PC-3 (cell line): ENCODE measurements around the gene SPG7. TPM values are rescaled to one million over a fixed set of nuclear protein-coding genes. Genes with fewer than 3 reads are reported as not detected.

Experiments used
- ATAC-seq: fragments of 200-7000 bp; cut with Tn5 transposase; 2 replicates; pipeline ENCODE4 v1.9.1; 2020; ENCODE audit warnings: mild to moderate bottlenecking, moderate library complexity
- BruUV-seq: library from RNA; stranded (reverse); fragments of 400-500 nt; replicated peaks from 2 replicates; lab custom pipeline; 2021; lab: Mats Ljungman, UMichigan
- CTCF ChIA-PET: fragments of 300-600 bp; sonication (Branson Sonifier 250); formaldehyde crosslinking; loops from one replicate; lab custom pipeline; 2022; ENCODE audit warnings: antibody characterized with exemption; lab: Charles Lee
- POLR2A ChIA-PET: fragments of 300-600 bp; sonication (Branson Sonifier 250); formaldehyde crosslinking; loops from one replicate; lab custom pipeline; 2022; ENCODE audit warnings: antibody characterized with exemption; ENCODE audit not compliant: unreplicated experiment; lab: Charles Lee
- DNase-seq: peaks from one replicate; pipeline ENCODE4 v3.0.0-alpha.2; 2015
- H2AFZ ChIP-seq: fragments of 300-600 bp; sonication (generic); 2 replicates; pipeline ENCODE4 v1.6.0; 2016; ENCODE audit warnings: antibody characterized with exemption, low read length
- H3F3A ChIP-seq: fragments of 300-600 bp; sonication (generic); one replicate; pipeline ENCODE4 v1.6.0; 2017; ENCODE audit warnings: antibody characterized with exemption, low read length, control low read depth, mild to moderate bottlenecking; ENCODE audit not compliant: unreplicated experiment
- H3K27ac ChIP-seq: fragments of 300-600 bp; sonication (generic); 2 replicates; pipeline ENCODE4 v1.5.1; 2016; ENCODE audit warnings: mild to moderate bottlenecking, low read length
- H3K27me3 ChIP-seq: fragments of 300-600 bp; sonication (generic); 2 replicates; pipeline ENCODE4 v1.6.1; 2016; ENCODE audit warnings: low read length, mixed read lengths
- H3K36me3 ChIP-seq: fragments of 300-600 bp; sonication (generic); 2 replicates; pipeline ENCODE4 v1.6.1; 2016; ENCODE audit warnings: low read depth, mixed run types, low read length, mixed read lengths
- H3K4me1 ChIP-seq: fragments of 300-600 bp; sonication (generic); 2 replicates; pipeline ENCODE4 v1.5.1; 2016; ENCODE audit warnings: low read length; ENCODE audit not compliant: insufficient read depth
- H3K4me2 ChIP-seq: fragments of 300-600 bp; sonication (generic); 2 replicates; pipeline ENCODE4 v1.6.0; 2016; ENCODE audit warnings: low read length
- H3K4me3 ChIP-seq: fragments of 300-600 bp; sonication (generic); 2 replicates; pipeline ENCODE4 v1.5.1; 2016; ENCODE audit warnings: mild to moderate bottlenecking, low read length, mixed read lengths
- H3K79me2 ChIP-seq: fragments of 300-600 bp; sonication (generic); 2 replicates; pipeline ENCODE4 v1.6.1; 2017; ENCODE audit warnings: low read length, mixed read lengths
- H3K9ac ChIP-seq: fragments of 300-600 bp; sonication (generic); 2 replicates; pipeline ENCODE4 v1.6.0; 2016; ENCODE audit warnings: mild to moderate bottlenecking, low read length
- H3K9me2 ChIP-seq: fragments of 300-600 bp; sonication (generic); replicated peaks from 2 replicates; pipeline ENCODE4 v1.6.1; 2016; ENCODE audit warnings: mixed run types, low read length, mixed read lengths
- H3K9me3 ChIP-seq: fragments of 300-600 bp; sonication (generic); 2 replicates; pipeline ENCODE4 v1.6.1; 2016; ENCODE audit warnings: low read length, mixed read lengths
- H4K20me1 ChIP-seq: fragments of 300-600 bp; sonication (generic); 2 replicates; pipeline ENCODE4 v1.6.1; 2016; ENCODE audit warnings: low read length, mixed read lengths
- EZH2 ChIP-seq: fragments of 300-600 bp; sonication (generic); IDR thresholded peaks from one replicate; pipeline ENCODE4 v1.6.1; 2017; ENCODE audit warnings: antibody characterized with exemption, mild to moderate bottlenecking, low read length; ENCODE audit not compliant: unreplicated experiment
- EZH2phosphoT487 ChIP-seq: fragments of 300-600 bp; sonication (generic); IDR thresholded peaks from 2 replicates; pipeline ENCODE4 v1.6.1; 2018; ENCODE audit warnings: mild to moderate bottlenecking, antibody characterized with exemption, low read length, borderline replicate concordance
- intact Hi-C: fragments of 100-400 bp; cut with micrococcal nuclease; formaldehyde crosslinking; loops from 2 replicates; pipeline ENCODE4 v1.9.0; 2023
- total RNA-seq: library from RNA; depleted of rRNA; stranded (reverse); fragments of >200 nt; gene quantifications from 2 replicates; pipeline ENCODE4 v1.2.3, GENCODE V29; 2014
- TF ChIP-seq, protein P1 (sequence below): fragments of 300-600 bp; sonication (generic); conservative IDR thresholded peaks from 2 replicates; pipeline ENCODE4 v1.5.1; 2017; ENCODE audit warnings: antibody characterized with exemption, low read depth, mild to moderate bottlenecking, low read length

Gene SPG7
- total RNA-seq, 1 experiment from 2014 or later = 106 TPM

DNA sequence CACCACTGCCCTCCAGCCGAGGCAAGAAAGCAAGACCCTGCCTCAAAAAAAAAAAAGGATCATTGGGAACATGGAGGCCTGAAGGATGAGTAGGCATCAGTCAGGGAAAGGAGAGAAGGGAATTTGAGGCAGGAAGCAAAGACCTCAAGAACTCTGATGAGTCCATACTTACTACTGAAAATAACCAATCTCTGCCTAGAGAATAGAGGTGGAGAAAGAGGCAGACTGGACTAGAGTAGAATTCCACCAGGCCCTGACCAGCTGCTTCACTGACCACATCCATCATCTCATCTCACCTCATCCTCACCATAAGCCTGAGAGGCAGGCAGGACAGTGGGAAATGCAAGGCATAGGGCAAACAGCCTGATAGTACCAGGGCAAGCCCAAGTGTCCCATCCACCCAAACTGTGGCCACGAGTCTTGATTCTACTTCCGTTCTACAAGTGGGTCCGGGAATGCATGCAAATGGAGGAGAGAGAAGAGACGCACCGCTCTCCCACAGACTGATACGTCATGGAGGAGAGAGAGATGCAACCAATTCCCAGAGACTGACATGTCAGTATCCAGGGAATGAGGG lies 35.0 kb upstream of the SPG7 start:
- peaks cover 86% of the 10 kb centered on the region for H4K20me1 ChIP-seq
- peak overlapping the region; percentile 74 for H3K27ac ChIP-seq
- no peak overlapping the region for H3K9ac ChIP-seq
- H3K27me3 ChIP-seq = no peaks in the 10 kb centered on the region
- CTCF ChIA-PET = no interaction called here
- H3K9me3 ChIP-seq = no peaks in the 10 kb centered on the region
- TF ChIP-seq EZH2 = no peak
- TF ChIP-seq, protein P1, sequence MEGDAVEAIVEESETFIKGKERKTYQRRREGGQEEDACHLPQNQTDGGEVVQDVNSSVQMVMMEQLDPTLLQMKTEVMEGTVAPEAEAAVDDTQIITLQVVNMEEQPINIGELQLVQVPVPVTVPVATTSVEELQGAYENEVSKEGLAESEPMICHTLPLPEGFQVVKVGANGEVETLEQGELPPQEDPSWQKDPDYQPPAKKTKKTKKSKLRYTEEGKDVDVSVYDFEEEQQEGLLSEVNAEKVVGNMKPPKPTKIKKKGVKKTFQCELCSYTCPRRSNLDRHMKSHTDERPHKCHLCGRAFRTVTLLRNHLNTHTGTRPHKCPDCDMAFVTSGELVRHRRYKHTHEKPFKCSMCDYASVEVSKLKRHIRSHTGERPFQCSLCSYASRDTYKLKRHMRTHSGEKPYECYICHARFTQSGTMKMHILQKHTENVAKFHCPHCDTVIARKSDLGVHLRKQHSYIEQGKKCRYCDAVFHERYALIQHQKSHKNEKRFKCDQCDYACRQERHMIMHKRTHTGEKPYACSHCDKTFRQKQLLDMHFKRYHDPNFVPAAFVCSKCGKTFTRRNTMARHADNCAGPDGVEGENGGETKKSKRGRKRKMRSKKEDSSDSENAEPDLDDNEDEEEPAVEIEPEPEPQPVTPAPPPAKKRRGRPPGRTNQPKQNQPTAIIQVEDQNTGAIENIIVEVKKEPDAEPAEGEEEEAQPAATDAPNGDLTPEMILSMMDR = no peak
- TF ChIP-seq EZH2phosphoT487 = no peak
- H3K79me2 ChIP-seq = peaks cover 100% of the 10 kb centered on the region
- intact Hi-C loops = no loop called here
- no peaks in the 10 kb centered on the region for H3K36me3 ChIP-seq
- no TSS peak for BruUV-seq
- no peaks in the 10 kb centered on the region for H3K9me2 ChIP-seq
- H3K4me2 ChIP-seq = peak overlapping the region; percentile 15; the same call in 1 of the 2 replicates
- H3K4me1 ChIP-seq = peaks cover 59% of the 10 kb centered on the region
- no peaks in the 10 kb centered on the region for H3F3A ChIP-seq
- POLR2A ChIA-PET = no interaction called here
- no peak overlapping the region for H2AFZ ChIP-seq
- H3K4me3 ChIP-seq = no peak overlapping the region
- DNase-seq (no peak), ATAC-seq (no peak)

DNA sequence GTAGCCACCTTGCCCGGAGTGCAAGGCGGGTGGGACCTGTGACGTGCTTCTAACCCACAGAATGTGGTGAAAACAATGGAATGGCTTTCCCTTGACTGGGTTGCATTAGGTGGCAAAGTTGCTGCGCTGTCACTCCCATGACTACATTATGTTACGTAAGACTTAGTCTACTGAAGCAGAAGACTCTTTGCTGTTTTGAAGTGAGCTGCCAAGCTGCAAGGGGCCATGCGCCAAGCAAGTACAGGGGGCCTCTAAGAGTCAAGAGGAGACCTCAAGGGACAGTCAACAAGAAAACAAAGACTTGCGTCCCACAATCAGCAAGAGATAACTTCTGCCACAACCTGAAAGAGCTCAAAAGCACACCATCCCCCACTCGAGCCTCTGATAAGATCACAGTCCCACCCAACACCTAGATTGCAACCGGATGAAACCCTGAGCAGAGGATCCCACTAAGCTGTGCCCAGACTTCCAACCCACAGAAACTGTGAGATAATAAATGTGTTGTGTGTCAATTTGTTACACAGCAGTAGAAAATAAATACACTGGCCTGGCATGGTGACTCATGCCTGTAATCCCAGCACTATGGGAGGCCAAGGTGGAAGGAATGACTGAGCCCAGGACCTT lies 34.3 kb upstream of the SPG7 start:
- ChIA-PET POLR2A (no interaction called here), CTCF (no interaction called here)
- Histone ChIP-seq H3K27me3 (no peaks in the 10 kb centered on the region), H3K9me3 (no peaks in the 10 kb centered on the region), H2AFZ (no peak overlapping the region), H3K36me3 (no peaks in the 10 kb centered on the region), H3K27ac (peak overlapping the region; percentile 74), H3K4me1 (peaks cover 66% of the 10 kb centered on the region), H3K4me3 (no peak overlapping the region), H3K9ac (no peak overlapping the region), H3F3A (no peaks in the 10 kb centered on the region), H4K20me1 (peaks cover 87% of the 10 kb centered on the region), H3K4me2 (peak overlapping the region; percentile 15), H3K9me2 (no peaks in the 10 kb centered on the region), H3K79me2 (peaks cover 100% of the 10 kb centered on the region)
- DNase-seq (peak; percentile 50), ATAC-seq (peak; percentile 42)
- intact Hi-C loops = no loop called here
- no peak for TF ChIP-seq EZH2phosphoT487
- TF ChIP-seq, protein P1 = no peak
- TF ChIP-seq EZH2 = no peak
- BruUV-seq = no TSS peak

DNA sequence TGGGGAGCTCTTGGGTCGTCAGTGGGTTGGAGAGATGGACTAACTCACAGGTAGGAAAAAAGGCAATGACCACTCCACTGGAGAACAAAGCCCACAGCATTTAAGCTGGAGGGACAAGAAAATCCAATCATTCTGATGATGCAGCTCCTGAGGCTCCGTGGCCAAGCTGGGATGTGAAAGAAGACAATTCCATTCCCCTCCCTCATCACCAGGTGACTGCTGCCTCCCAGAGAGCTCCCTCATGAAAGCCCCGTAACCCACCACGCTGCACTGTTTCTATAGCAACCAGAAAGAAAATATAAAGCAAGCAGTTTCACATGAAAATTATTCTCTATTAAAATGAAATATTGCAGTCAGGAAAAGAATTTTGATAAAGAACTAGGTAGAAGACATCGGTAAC lies 33.1 kb upstream of the SPG7 start:
- ChIA-PET POLR2A (no interaction called here), CTCF (no interaction called here)
- Histone ChIP-seq H3K9ac (no peak overlapping the region), H3K27ac (no peak overlapping the region), H2AFZ (no peak overlapping the region), H3K4me3 (no peak overlapping the region), H3K4me1 (peaks cover 70% of the 10 kb centered on the region), H3K9me3 (no peaks in the 10 kb centered on the region), H3K9me2 (no peaks in the 10 kb centered on the region), H3K36me3 (no peaks in the 10 kb centered on the region), H3K4me2 (no peak overlapping the region), H3K27me3 (no peaks in the 10 kb centered on the region), H4K20me1 (peaks cover 84% of the 10 kb centered on the region), H3K79me2 (peaks cover 100% of the 10 kb centered on the region), H3F3A (no peaks in the 10 kb centered on the region)
- TF ChIP-seq EZH2 = no peak
- no peak for TF ChIP-seq EZH2phosphoT487
- TF ChIP-seq, protein P1 = no peak
- DNase-seq (no peak), ATAC-seq (no peak)
- no TSS peak for BruUV-seq
- intact Hi-C loops = no loop called here
